GM12891 (cell line): ENCODE results near the gene SRXN1.

Experiments used
- DNase-seq: peaks from one replicate; pipeline ENCODE4 v3.0.0; 2011; ENCODE audit warnings: low spot score; ENCODE audit not compliant: insufficient read length
- FAIRE-seq: peaks from 2 replicates; lab custom pipeline; 2011; peaks lifted over from hg19 to GRCh38; lab: Jason Lieb, UNC
- PAX5 ChIP-seq: IDR thresholded peaks from 2 replicates; pipeline ENCODE4 v1.6.1; 2011; ENCODE audit warnings: low read length, moderate library complexity, mild to moderate bottlenecking; ENCODE audit not compliant: insufficient read depth, severe bottlenecking
- POLR2A ChIP-seq: IDR thresholded peaks from 2 replicates; pipeline ENCODE4 v1.6.1; 2011; ENCODE audit warnings: low read depth, low read length, control low read depth
- POLR2AphosphoS5 ChIP-seq: IDR thresholded peaks from 2 replicates; pipeline ENCODE4 v1.6.1; 2011; ENCODE audit warnings: low read depth, low read length, control low read depth
- POU2F2 ChIP-seq: IDR thresholded peaks from 2 replicates; pipeline ENCODE4 v1.6.1; 2011; ENCODE audit warnings: low read depth, mild to moderate bottlenecking, control low read depth, low read length, moderate library complexity
- SPI1 ChIP-seq: IDR thresholded peaks from 2 replicates; pipeline ENCODE4 v1.6.1; 2011; ENCODE audit warnings: low read depth, low read length, control low read depth
- TAF1 ChIP-seq: IDR thresholded peaks from 2 replicates; pipeline ENCODE4 v1.6.1; 2011; ENCODE audit warnings: low read depth, low read length, control low read depth

The SRXN1 gene

GRCh38 chr20:609371-609964, 43.5 kb downstream of the SRXN1 start:
- DNase-seq (no peak), FAIRE-seq (no peak)
- TF ChIP-seq POLR2AphosphoS5 (no peak), TAF1 (no peak), SPI1 (no peak), PAX5 (no peak), POU2F2 (no peak), POLR2A (no peak)

DNA sequence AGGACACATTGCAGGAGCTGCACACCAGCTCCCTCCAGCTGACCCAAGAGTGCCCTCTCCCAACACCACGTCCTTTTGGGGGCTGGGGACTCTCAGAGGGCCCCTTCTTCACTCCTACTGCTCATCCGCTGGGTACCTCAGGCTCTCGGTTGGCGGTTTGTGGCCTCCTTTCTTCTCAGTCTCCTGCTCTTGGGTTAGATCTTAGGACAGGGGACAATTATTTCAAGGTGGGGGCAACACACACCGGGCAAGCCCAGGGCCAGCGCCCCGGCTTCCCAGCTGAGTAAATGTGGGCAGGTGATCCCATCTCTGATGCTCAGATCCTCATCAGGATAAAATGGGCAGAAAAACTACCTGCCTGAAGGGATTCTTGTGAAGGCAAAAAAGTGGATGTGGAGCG, 44.0 kb downstream of the SRXN1 start:
- TF ChIP-seq POU2F2, result no peak
- TF ChIP-seq TAF1, result no peak
- no peak for TF ChIP-seq POLR2A
- no peak for TF ChIP-seq SPI1
- TF ChIP-seq POLR2AphosphoS5, result no peak
- TF ChIP-seq PAX5, result no peak
- FAIRE-seq, result no peak
- no peak for DNase-seq

- TF ChIP-seq SPI1 (no peak), POLR2AphosphoS5 (no peak)
- FAIRE-seq (no peak), DNase-seq (no peak)
These were observed 45.5 kb downstream of the SRXN1 start for GRCh38 chr20:607476-607875.

DNA sequence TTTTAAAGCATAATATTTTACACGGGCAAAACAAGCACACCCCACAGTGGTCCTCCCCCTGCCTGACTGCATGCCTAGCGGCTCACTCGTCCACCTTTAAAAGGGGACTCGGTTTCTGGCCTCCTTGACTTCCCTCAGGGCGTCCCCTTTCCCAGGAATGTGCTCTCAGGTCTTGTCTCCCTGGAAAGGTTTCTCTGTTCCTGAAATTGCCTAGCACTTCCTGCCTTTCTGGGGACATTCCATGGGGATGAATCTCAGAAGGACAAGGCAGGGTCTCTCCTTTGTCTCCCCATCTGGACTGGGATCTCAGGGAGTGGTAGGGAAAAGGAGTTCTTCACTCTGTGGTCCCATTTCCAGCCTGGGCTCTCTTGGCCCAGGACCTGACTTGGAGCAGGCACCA, 47.8 kb downstream of the SRXN1 start:
- DNase-seq, result no peak
- no peak for FAIRE-seq
- TF ChIP-seq POLR2AphosphoS5 (no peak), POLR2A (no peak), PAX5 (no peak), TAF1 (no peak), SPI1 (no peak), POU2F2 (no peak)

DNA sequence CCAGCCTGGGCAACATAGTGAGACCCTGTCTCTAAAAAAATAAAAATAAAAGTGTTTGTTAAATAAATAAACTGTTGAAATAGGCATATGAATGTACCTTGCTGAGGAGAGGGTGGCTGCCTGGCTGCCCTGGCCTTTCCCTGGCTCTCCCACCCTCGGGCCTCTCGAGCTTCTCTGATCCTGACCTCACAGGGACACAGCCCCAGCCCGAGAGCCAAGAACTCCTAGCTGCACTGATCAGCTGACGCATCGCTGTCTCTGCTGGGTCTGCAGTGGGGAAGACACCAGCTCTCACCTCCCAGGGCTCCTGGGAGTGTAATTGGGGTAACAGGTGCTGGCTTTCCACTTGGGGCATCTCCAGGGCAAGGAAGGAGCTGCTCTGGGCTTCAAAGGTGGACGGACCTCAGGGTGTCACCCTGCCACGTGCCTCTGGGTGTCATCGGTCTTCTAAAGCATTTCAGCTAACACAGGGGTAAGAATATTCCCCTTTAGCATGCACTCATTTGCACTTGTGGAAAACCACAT, 49.8 kb downstream of the SRXN1 start:
- no peak for DNase-seq
- no peak for FAIRE-seq
- TF ChIP-seq PAX5 (no peak), TAF1 (no peak), POLR2AphosphoS5 (no peak), POLR2A (no peak), SPI1 (no peak), POU2F2 (no peak)

DNA sequence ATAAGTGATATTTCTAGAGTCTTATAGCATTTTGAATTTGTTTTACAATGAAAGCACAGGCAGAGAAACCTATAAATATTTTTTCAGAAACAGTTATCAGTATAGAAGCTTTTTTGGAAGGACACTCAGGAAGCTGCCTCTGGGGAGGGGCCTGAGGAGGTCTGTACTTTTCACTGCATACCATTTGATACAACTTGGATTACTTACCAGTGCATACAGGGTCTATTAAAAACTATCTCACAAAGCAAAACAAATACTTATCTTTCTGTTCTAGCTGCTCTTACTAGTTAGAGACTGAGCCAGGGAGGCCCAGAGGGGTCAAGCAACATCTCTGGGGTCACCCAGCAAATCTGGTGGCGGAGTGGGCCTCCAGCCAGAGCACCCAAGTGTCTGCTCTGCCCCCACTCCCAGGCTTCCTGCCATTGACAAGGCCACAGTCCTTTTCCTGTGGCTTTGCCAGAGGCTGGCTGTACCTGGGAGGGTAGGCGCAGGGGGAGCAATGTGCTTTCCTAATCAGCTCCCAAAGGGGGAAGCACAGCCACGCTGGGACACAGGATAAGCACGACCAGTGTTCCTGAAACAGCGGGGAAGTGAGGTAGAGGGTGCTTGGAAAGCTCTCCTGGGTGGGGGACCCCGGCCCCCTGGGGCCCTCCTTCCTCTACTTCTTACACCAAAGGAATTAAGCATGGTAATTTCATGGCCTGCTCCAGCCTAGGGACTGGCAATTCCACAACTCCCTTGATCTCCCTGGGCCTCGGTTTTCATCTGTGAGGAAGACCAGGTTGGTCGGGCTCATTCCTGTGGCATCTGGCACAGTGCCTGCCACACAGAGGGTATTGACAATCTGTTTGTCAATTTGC, 50.7 kb downstream of the SRXN1 start:
- FAIRE-seq, result no peak
- TF ChIP-seq POLR2AphosphoS5 (no peak), SPI1 (no peak), TAF1 (no peak), POLR2A (no peak), PAX5 (no peak), POU2F2 (no peak)
- no peak for DNase-seq

DNA sequence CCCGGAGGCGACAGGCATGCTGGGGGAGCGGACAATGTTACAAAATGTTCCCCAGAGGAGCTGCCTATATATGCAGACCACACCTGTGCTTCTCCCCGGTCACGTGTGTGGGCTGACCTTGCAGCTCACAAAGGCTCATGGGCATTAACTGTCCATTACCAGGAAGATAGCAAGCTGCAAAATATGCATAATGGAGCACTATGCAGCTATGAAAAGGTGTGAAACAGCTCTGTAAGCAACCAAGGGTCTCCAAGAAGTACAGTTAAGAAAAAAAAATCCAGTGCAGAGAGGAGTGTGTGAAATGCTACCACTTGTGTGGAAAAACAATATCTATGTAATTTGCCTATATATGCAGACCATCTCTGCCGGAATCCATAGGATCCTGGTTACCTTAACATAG, 52.3 kb downstream of the SRXN1 start:
- TF ChIP-seq SPI1 (no peak), POLR2A (no peak), TAF1 (no peak), POU2F2 (no peak), POLR2AphosphoS5 (no peak), PAX5 (no peak)
- no peak for DNase-seq
- FAIRE-seq, result no peak

DNA sequence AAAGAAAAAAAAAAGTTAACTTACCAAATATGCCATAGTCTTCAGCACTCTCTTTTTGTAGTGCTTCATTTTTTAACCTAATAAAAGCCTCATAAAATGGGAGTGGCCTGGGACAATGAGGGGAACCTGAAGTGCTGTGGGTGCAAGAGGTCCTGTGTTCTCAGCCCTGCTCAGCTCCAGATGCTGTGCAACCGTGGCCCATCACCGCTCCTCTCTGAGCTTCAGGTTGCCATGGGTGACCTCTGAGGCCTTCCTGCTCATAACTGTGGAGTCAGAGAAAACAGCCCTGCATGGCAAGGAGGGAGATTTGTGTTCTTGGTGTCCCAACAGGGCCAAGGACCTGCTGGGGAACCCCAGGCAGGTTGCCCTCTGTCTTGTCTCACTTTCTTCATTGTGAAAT, 52.9 kb downstream of the SRXN1 start:
- TF ChIP-seq POLR2A (no peak), POU2F2 (no peak), SPI1 (no peak), PAX5 (no peak), POLR2AphosphoS5 (no peak), TAF1 (no peak)
- DNase-seq (no peak), FAIRE-seq (no peak)

- FAIRE-seq (no peak), DNase-seq (no peak)
- no peak for TF ChIP-seq TAF1
- TF ChIP-seq SPI1, result no peak
- no peak for TF ChIP-seq POU2F2
- TF ChIP-seq PAX5, result no peak
- no peak for TF ChIP-seq POLR2AphosphoS5
- no peak for TF ChIP-seq POLR2A
These were observed 54.7 kb downstream of the SRXN1 start for GRCh38 chr20:598133-598850.
